ENCODE measurements around the gene PRDM16. TPM values are rescaled to one million over a fixed set of nuclear protein-coding genes. Genes with fewer than 3 reads are reported as not detected.

The PRDM16 gene
- total and polyA plus RNA-seq, 2 of the 8 experiments (the other 6 are each of a cell fraction or from before 2014, with no cell fraction given) = 0.39 to 0.43 TPM

- Histone ChIP-seq H4K5ac (ENCODE audit: insufficient read length, low read depth, low read length) (no peak overlapping the region), H3K23me2 (ENCODE audit: low read depth, low read length) (no peaks in the 10 kb centered on the region), H3K27ac (ENCODE audit: low read depth, low read length) (no peak overlapping the region), H2BK12ac (ENCODE audit: low read depth, low read length) (no peak overlapping the region), H3K4me1 (replicated peaks in 1 of 4; ENCODE audit: control insufficient read depth in 3 of 4, insufficient read depth in 4 of 4, low read length in 3 of 4) (no peaks in the 10 kb centered on the region), H3K27me3 (replicated peaks in 1 of 4; ENCODE audit: control insufficient read depth in 3 of 4, extremely low read depth in 1 of 4, insufficient read depth in 3 of 4, low read length in 3 of 4) (no peaks in the 10 kb centered on the region; a peak in 1 of 7 replicates), H3K14ac (ENCODE audit: insufficient read length) (no peak overlapping the region), H2BK5ac (ENCODE audit: low read depth, low read length) (no peak overlapping the region), H3K23ac (ENCODE audit: insufficient read length) (no peak overlapping the region), H4K20me1 (replicated peaks in 1 of 2; ENCODE audit: control insufficient read depth in 1 of 2, insufficient read depth in 2 of 2, low read length in 2 of 2) (no peaks in the 10 kb centered on the region), H2BK15ac (ENCODE audit: low read length) (no peak overlapping the region), H3K18ac (ENCODE audit: extremely low read depth, low read length) (no peak overlapping the region), H3K56ac (replicated peaks; ENCODE audit: insufficient read length, low read depth, low read length) (no peak overlapping the region), H2BK20ac (ENCODE audit: low read length) (no peak overlapping the region), H3K9me3 (ENCODE audit: insufficient read depth in 2 of 2, low read depth in 1 of 2, low read length in 1 of 2) (no peaks in the 10 kb centered on the region), H2AK5ac (ENCODE audit: low read depth, low read length) (no peak overlapping the region), H3K4me2 (ENCODE audit: insufficient read depth in 1 of 2, low read depth in 2 of 2, low read length in 2 of 2) (no peak overlapping the region), H3K36me3 (ENCODE audit: control insufficient read depth in 2 of 4, insufficient read depth in 4 of 4, low read length in 3 of 4) (no peaks in the 10 kb centered on the region), H2BK120ac (replicated peaks; ENCODE audit: low read depth, low read length) (no peak overlapping the region), H3K9ac (replicated peaks in 1 of 4; ENCODE audit: extremely low read depth in 1 of 4, low read depth in 3 of 4, low read length in 3 of 4) (no peak overlapping the region), H4K8ac (ENCODE audit: extremely low read depth, insufficient read depth, low read length) (no peak overlapping the region), H3K4ac (replicated peaks; ENCODE audit: insufficient read length, low read depth, low read length) (no peak overlapping the region), H2AFZ (ENCODE audit: low read length) (no peak overlapping the region), H3K79me1 (ENCODE audit: low read depth, low read length) (no peaks in the 10 kb centered on the region), H4K91ac (replicated peaks; ENCODE audit: insufficient read length, low read length) (no peak overlapping the region), H3K4me3 (ENCODE audit: extremely low read depth in 1 of 4, insufficient read depth in 2 of 4, low read depth in 3 of 4, low read length in 4 of 4) (no peak overlapping the region), H3K79me2 (ENCODE audit: control insufficient read depth in 1 of 2, insufficient read depth in 2 of 2, low read length in 2 of 2) (no peaks in the 10 kb centered on the region)
- CTCF ChIA-PET (ENCODE audit: partially characterized antibody) = interaction anchor here (0.8 to 1.3 kb wide), 3 partner anchors 8 to 54 kb away, joined by 3 to 4 read pairs (median 3); no protein-coding TSS in a partner anchor
- no peak for DNase-seq (ENCODE audit: low read depth in 1 of 2, low spot score in 2 of 2)
- 96% methylated on average over 19 of the region's 20 CpGs; no CpG with 5 or more reads in 1 of the 2 experiments for WGBS, 2 experiments (ENCODE audit: extremely low coverage in 1 of 2, insufficient coverage in 1 of 2, insufficient read length in 1 of 2, insufficient replicate concordance in 2 of 2, low coverage in 1 of 2, low lambda C conversion rate in 2 of 2, missing lambda C conversion rate in 1 of 2)
- POLR2A ChIA-PET (ENCODE audit: partially characterized antibody) = no interaction called here
- FAIRE-seq = no peak
- TF ChIP-seq NRF1 (IDR thresholded peaks at IDR 0.05; ENCODE audit: low read depth, low read length) = no peak
These were observed 158.9 kb downstream of the PRDM16 start for GRCh38 chr1:3227893-3228292.

Data from H1 (cell line).